CD14-positive monocyte (primary cell): ENCODE measurements around the gene SNX32. TPM values are rescaled to one million over a fixed set of nuclear protein-coding genes. Genes with fewer than 3 reads are reported as not detected.

Source experiments
- DNase-seq, 3 donors: peaks; one replicate each; pipeline ENCODE4 v3.0.0-alpha.2; 2011 to 2022
- H2AFZ ChIP-seq: 2 replicates; pipeline ENCODE4 v1.6.0; 2012; ENCODE audit warnings: mild to moderate bottlenecking, low read depth, low read length, inconsistent platforms; ENCODE audit not compliant: insufficient read depth, poor library complexity, severe bottlenecking
- H3K27ac ChIP-seq, 2 donors: 1 replicate in 1 of 2; 2 replicates in 1 of 2; pipeline ENCODE4 v1.5.1; 2012 to 2013; ENCODE audit warnings: low read length in 2 of 2, control low read depth in 1 of 2, inconsistent platforms in 1 of 2, low read depth in 1 of 2, mild to moderate bottlenecking in 1 of 2
- H3K27me3 ChIP-seq, 2 donors: one replicate each; pipeline versions ENCODE4 v1.6.0 to v1.6.1; 2011 to 2013; ENCODE audit warnings: low read length in 2 of 2; ENCODE audit not compliant: control insufficient read depth in 2 of 2, insufficient read depth in 2 of 2
- H3K36me3 ChIP-seq, 2 donors: replicated peaks in 1 of 2; 1 replicate in 1 of 2; 2 replicates in 1 of 2; pipeline versions ENCODE4 v1.5.1 to v1.6.1; 2012 to 2013; ENCODE audit warnings: low read length in 2 of 2, control low read depth in 1 of 2, inconsistent platforms in 1 of 2, mild to moderate bottlenecking in 1 of 2; ENCODE audit not compliant: insufficient read depth in 2 of 2, control insufficient read depth in 1 of 2
- H3K4me1 ChIP-seq, 2 donors: 1 replicate in 1 of 2; 2 replicates in 1 of 2; pipeline versions ENCODE4 v1.5.1 to v1.6.1; 2012 to 2013; ENCODE audit warnings: low read length in 2 of 2, control low read depth in 1 of 2, inconsistent platforms in 1 of 2, mild to moderate bottlenecking in 1 of 2, moderate library complexity in 1 of 2; ENCODE audit not compliant: insufficient read depth in 2 of 2, control insufficient read depth in 1 of 2
- H3K4me2 ChIP-seq: replicated peaks from 2 replicates; pipeline ENCODE3; 2012; ENCODE audit warnings: low read length, moderate library complexity, mild to moderate bottlenecking; ENCODE audit not compliant: poor library complexity, severe bottlenecking; ENCODE audit errors: extremely low read depth
- H3K4me3 ChIP-seq, 3 experiments: fragments of 200-600 bp in 1 of 3; sonication (generic) in 1 of 3; replicated peaks in 1 of 3; 1 replicate in 2 of 3; 2 replicates in 1 of 3; pipeline ENCODE4 v1.5.1; 2011 to 2013; ENCODE audit warnings: low read length in 3 of 3, mild to moderate bottlenecking in 3 of 3, control low read depth in 2 of 3, low read depth in 2 of 3, inconsistent platforms in 1 of 3, moderate library complexity in 1 of 3
- H3K79me2 ChIP-seq: 2 replicates; pipeline ENCODE4 v1.6.0; 2012; ENCODE audit warnings: mild to moderate bottlenecking, control low read depth, inconsistent platforms, low read length, moderate library complexity; ENCODE audit not compliant: insufficient read depth
- H3K9ac ChIP-seq: 2 replicates; pipeline ENCODE4 v1.6.0; 2017; ENCODE audit warnings: low read length, mild to moderate bottlenecking; ENCODE audit not compliant: insufficient read depth, poor library complexity, severe bottlenecking
- H3K9me3 ChIP-seq, 2 donors: replicated peaks in 1 of 2; 1 replicate in 1 of 2; 2 replicates in 1 of 2; pipeline versions ENCODE4 v1.5.1 to v1.6.1; 2012 to 2013; ENCODE audit warnings: low read length in 2 of 2, control low read depth in 1 of 2; ENCODE audit not compliant: control insufficient read depth in 1 of 2, insufficient read depth in 1 of 2
- H4K20me1 ChIP-seq: 2 replicates; pipeline ENCODE4 v1.6.0; 2012; ENCODE audit warnings: mild to moderate bottlenecking, low read length, control low read depth, moderate library complexity; ENCODE audit not compliant: insufficient read depth
- H3K27ac Mint-ChIP-seq, 7 donors: one replicate each; pipeline ENCODE4 v1.8.0; 2020; ENCODE audit warnings: mild to moderate bottlenecking in 7 of 7, mixed read lengths in 7 of 7, moderate library complexity in 6 of 7, inconsistent platforms in 2 of 7
- H3K27me3 Mint-ChIP-seq, 3 donors: one replicate each; pipeline ENCODE4 v1.8.0; 2021 to 2022; ENCODE audit warnings: low read depth in 3 of 3, mild to moderate bottlenecking in 3 of 3, mixed read lengths in 3 of 3, moderate library complexity in 3 of 3, inconsistent platforms in 1 of 3
- H3K36me3 Mint-ChIP-seq, 2 donors: one replicate each; pipeline ENCODE4 v1.8.0; 2020; ENCODE audit warnings: mixed read lengths in 2 of 2, inconsistent platforms in 1 of 2, mild to moderate bottlenecking in 1 of 2
- H3K4me1 Mint-ChIP-seq: one replicate; pipeline ENCODE4 v1.8.0; 2020; ENCODE audit warnings: mild to moderate bottlenecking, mixed read lengths
- H3K4me3 Mint-ChIP-seq, 2 donors: one replicate each; pipeline ENCODE4 v1.8.0; 2020; ENCODE audit warnings: mild to moderate bottlenecking in 2 of 2, mixed read lengths in 2 of 2, moderate library complexity in 1 of 2
- H3K9me3 Mint-ChIP-seq, 7 donors: one replicate each; pipeline ENCODE4 v1.8.0; 2020 to 2022; ENCODE audit warnings: mixed read lengths in 7 of 7, mild to moderate bottlenecking in 6 of 7, moderate library complexity in 6 of 7, inconsistent platforms in 2 of 7
- CTCF ChIP-seq: fragments of 200-600 bp; IDR thresholded peaks from one replicate; pipeline ENCODE4 v1.8.0; 2022; ENCODE audit warnings: antibody characterized with exemption, mild to moderate bottlenecking
- WGBS: methylation state at CpG from one replicate; pipeline ENCODE4 v1.1.5; 2013; ENCODE audit warnings: missing lambda C conversion rate; ENCODE audit not compliant: insufficient coverage; 5-methylcytosine and 5-hydroxymethylcytosine counted together
- intact Hi-C, 2 donors: fragments of 100-400 bp; cut with micrococcal nuclease; formaldehyde crosslinking; loops; one replicate each; pipeline versions ENCODE4 v1.15.0 to v1.15.1; 2023
- polyA plus RNA-seq, 3 donors: library from polyadenylated mRNA; depleted of rRNA in 1 of 3; unstranded in 2 of 3; stranded (reverse) in 1 of 3; fragments of 300-500 nt in 2 of 3; fragments of >200 nt in 1 of 3; fragmentation: Illumina TruSeq in 2 of 3; gene quantifications; 1 replicate in 2 of 3; 2 replicates in 1 of 3; pipeline ENCODE4 v1.2.3, GENCODE V29; 2012 to 2021

The SNX32 gene
- polyA plus RNA-seq, 3 donors: 0.07 to 0.40 (median 0.12) TPM

- TF ChIP-seq CTCF: no peak
- Histone ChIP-seq H3K9me3 (no peaks in the 10 kb centered on the region), H3K4me1 (peaks cover 45 to 69% of the 10 kb centered on the region in 2 donors), H2AFZ (peak overlapping the region; percentile 84), H3K4me3 (peak overlapping the region; percentile 63 to 82 (median 69)), H3K9ac (peak overlapping the region; percentile 65), H4K20me1 (peaks cover 15% of the 10 kb centered on the region), H3K27me3 (no peaks in the 10 kb centered on the region), H3K27ac (peak overlapping the region; percentile 88 to 95), H3K36me3 (peaks cover 34 to 46% of the 10 kb centered on the region in 2 donors), H3K79me2 (peaks cover 38% of the 10 kb centered on the region), H3K4me2 (peak overlapping the region; percentile 93)
- Mint-ChIP-seq H3K4me1 (peaks cover 51% of the 10 kb centered on the region), H3K27me3 (peaks cover 0 to 7% (median 0%) of the 10 kb centered on the region in 3 donors), H3K36me3 (peaks cover 44 to 52% of the 10 kb centered on the region in 2 donors), H3K9me3 (peaks cover 0 to 2% (median 0%) of the 10 kb centered on the region in 7 donors), H3K27ac (peak overlapping the region in 6 of 7 donors; percentile 70 to 100 (median 98)), H3K4me3 (peak overlapping the region; percentile 95 to 99)
- DNase-seq: no peak
- intact Hi-C loops: loop anchor here (5.0 kb wide), 2 partner anchors 35 to 40 kb away; no protein-coding TSS in a partner anchor
- 91% methylated on average over 12 of the region's 14 CpGs for WGBS
These were observed 53.3 kb downstream of the SNX32 start for GRCh38 chr11:65886826-65887722.

- peaks cover 45% of the 10 kb centered on the region for H3K79me2 ChIP-seq
- H3K9me3 Mint-ChIP-seq: peaks cover 0 to 2% (median 0%) of the 10 kb centered on the region in 7 donors
- H3K36me3 Mint-ChIP-seq: peaks cover 44 to 51% of the 10 kb centered on the region in 2 donors
- H3K9me3 ChIP-seq: no peaks in the 10 kb centered on the region
- H3K36me3 ChIP-seq: peaks cover 28 to 39% of the 10 kb centered on the region in 2 donors
- H3K4me3 Mint-ChIP-seq: peak overlapping the region; percentile 95 to 99
- WGBS: 5% methylated on average over 21 of the region's 23 CpGs
- H3K4me3 ChIP-seq: peak overlapping the region; percentile 63 to 82 (median 69)
- H3K9ac ChIP-seq: peak overlapping the region; percentile 65
- peaks cover 51 to 75% of the 10 kb centered on the region in 2 donors for H3K4me1 ChIP-seq
- H2AFZ ChIP-seq: peak overlapping the region; percentile 84
- peaks cover 57% of the 10 kb centered on the region for H3K4me1 Mint-ChIP-seq
- peaks cover 0 to 7% (median 0%) of the 10 kb centered on the region in 3 donors for H3K27me3 Mint-ChIP-seq
- H3K4me2 ChIP-seq: peak overlapping the region; percentile 93
- H3K27ac ChIP-seq: peak overlapping the region; percentile 88 to 95
- peak overlapping the region; percentile 98 to 100 (median 99) for H3K27ac Mint-ChIP-seq
- H3K27me3 ChIP-seq: no peaks in the 10 kb centered on the region
- TF ChIP-seq CTCF: no peak
- DNase-seq: peak in 1 of 3 donors; percentile 51
- H4K20me1 ChIP-seq: peaks cover 18% of the 10 kb centered on the region
- intact Hi-C loops: loop anchor here (1.0 to 5.0 kb wide), 4 partner anchors 35 to 176 kb away; partner anchors contain the start of gene SART1 (in 1 of the 2)
These were observed 54.0 kb downstream of the SNX32 start for GRCh38 chr11:65887723-65888162.
